ENCODE results near the gene APPL2. TPM values are rescaled to one million over a fixed set of nuclear protein-coding genes. Genes with fewer than 3 reads are reported as not detected.

The APPL2 gene, protein sequence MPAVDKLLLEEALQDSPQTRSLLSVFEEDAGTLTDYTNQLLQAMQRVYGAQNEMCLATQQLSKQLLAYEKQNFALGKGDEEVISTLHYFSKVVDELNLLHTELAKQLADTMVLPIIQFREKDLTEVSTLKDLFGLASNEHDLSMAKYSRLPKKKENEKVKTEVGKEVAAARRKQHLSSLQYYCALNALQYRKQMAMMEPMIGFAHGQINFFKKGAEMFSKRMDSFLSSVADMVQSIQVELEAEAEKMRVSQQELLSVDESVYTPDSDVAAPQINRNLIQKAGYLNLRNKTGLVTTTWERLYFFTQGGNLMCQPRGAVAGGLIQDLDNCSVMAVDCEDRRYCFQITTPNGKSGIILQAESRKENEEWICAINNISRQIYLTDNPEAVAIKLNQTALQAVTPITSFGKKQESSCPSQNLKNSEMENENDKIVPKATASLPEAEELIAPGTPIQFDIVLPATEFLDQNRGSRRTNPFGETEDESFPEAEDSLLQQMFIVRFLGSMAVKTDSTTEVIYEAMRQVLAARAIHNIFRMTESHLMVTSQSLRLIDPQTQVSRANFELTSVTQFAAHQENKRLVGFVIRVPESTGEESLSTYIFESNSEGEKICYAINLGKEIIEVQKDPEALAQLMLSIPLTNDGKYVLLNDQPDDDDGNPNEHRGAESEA
- total RNA-seq, result 46.2 to 51.7 TPM (median 47.5 TPM) in 3 replicates
- long read RNA-seq, transcript APPL2-201 (21 exons, 3,239 nt), result major isoform, 105 of 153 reads
- long read RNA-seq, partial matches to known transcripts, result 3 of 153 reads
- long read RNA-seq, other reads (novel, unspliced or antisense), result 41 of 153 reads

DNA sequence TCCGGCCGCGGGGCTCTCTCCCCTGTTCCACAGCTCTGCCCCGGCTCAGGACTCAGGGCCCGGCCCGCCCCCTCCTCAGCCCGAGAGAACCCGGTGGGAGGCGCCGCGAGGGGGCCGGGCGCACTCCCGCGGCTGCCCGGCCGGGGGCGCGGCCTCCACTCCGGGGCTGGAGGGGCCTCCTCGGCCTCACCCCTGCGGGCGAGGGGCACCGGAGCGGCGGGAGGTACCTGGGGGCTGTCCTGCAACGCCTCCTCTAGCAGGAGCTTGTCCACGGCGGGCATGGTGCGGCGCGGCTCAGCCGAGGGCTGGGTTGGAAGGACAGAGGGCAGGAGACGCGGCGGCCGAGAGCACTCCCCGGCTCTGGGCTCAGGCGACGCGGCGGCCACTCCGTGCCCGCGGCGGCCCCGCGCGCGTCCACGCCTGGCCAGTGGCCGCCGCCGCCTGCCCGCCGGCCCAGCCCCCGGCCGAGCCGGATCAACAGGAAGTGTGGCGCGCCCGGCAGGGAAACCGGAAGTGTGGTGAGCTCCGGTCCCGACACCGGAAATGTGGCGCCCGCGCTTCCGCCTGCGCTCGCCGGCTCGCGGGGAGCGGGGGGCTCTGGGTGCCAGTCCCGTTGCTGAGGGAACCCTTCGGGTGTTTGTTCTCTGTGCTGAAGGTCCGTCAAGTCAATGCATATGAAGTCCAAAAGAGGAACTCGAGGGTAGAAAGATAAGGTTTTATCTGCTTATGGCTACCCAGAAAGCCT lies at the start of gene APPL2:
Gene APPL2, minus strand, starts transcription at position 443 of the 745 bp plus-strand sequence. Its CDS starts 162 bp downstream, at position 281.
- H3K4me3 Mint-ChIP-seq (ENCODE audit: unreplicated experiment), result peak within 1 kb of the TSS; percentile 82
- H3K4me1 Mint-ChIP-seq (ENCODE audit: low read depth), result peaks cover 51% of the 10 kb centered on the region
- DNase-seq (ENCODE audit: low spot score), result peak; percentile 95

DNA sequence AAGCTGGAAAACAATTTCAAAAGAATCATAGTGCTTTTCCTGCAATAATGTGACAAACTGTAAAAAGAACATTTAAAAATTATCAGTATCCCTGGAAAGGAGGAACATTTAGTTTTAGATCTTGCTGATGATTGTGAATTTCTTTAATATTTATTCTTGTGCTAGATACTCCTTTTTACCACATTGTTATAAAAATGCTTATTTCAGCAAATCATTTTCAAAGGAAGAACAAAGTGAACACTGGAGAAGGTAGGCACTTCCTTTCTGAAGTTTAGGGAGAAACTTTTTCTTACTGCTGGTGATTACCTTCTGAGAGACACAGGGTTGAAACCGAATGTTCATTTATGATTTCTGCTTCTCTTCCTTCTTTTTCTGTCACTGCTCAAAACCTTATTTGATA lies 49.4 kb upstream of the APPL2 start:
- Mint-ChIP-seq H3K4me3 (ENCODE audit: unreplicated experiment) (no peak overlapping the region), H3K36me3 (ENCODE audit: low read depth) (no peaks in the 10 kb centered on the region), H3K9me3 (ENCODE audit: low read depth) (no peaks in the 10 kb centered on the region), H3K27ac (ENCODE audit: unreplicated experiment) (no peak overlapping the region), H3K4me1 (ENCODE audit: low read depth) (no peaks in the 10 kb centered on the region), H3K27me3 (ENCODE audit: low read depth) (no peaks in the 10 kb centered on the region)
- TF ChIP-seq, protein P1, sequence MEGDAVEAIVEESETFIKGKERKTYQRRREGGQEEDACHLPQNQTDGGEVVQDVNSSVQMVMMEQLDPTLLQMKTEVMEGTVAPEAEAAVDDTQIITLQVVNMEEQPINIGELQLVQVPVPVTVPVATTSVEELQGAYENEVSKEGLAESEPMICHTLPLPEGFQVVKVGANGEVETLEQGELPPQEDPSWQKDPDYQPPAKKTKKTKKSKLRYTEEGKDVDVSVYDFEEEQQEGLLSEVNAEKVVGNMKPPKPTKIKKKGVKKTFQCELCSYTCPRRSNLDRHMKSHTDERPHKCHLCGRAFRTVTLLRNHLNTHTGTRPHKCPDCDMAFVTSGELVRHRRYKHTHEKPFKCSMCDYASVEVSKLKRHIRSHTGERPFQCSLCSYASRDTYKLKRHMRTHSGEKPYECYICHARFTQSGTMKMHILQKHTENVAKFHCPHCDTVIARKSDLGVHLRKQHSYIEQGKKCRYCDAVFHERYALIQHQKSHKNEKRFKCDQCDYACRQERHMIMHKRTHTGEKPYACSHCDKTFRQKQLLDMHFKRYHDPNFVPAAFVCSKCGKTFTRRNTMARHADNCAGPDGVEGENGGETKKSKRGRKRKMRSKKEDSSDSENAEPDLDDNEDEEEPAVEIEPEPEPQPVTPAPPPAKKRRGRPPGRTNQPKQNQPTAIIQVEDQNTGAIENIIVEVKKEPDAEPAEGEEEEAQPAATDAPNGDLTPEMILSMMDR (IDR thresholded peaks at IDR 0.05), result no peak
- no peak for DNase-seq (ENCODE audit: low spot score)

More for the DNA sequence above, at the start of gene APPL2:
- no peaks in the 10 kb centered on the region for H3K9me3 Mint-ChIP-seq (ENCODE audit: low read depth)
- TF ChIP-seq, protein P1 (IDR thresholded peaks at IDR 0.05), result peak; percentile 76
- no peaks in the 10 kb centered on the region for H3K36me3 Mint-ChIP-seq (ENCODE audit: low read depth)
- peak within 1 kb of the TSS; percentile 77 for H3K27ac Mint-ChIP-seq (ENCODE audit: unreplicated experiment)
- no peaks in the 10 kb centered on the region for H3K27me3 Mint-ChIP-seq (ENCODE audit: low read depth)

DNA sequence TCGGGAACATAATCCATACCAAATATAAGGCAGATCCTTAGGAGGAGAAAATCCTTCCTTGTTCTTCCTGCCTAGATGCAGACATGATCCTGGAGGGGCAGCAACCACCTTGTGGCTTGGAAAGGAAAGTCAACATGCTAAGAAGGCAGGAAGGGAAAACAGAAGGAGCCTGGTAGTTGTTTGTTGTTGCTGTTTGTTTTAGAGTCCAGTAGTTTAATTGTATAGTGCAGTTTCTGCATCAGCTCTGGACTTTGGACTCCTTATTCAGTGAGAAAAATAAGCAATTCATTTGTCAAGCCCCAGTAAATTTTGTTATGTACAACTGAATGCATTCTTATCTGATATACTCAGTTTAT lies 45.7 kb upstream of the APPL2 start:
- no peak overlapping the region for H3K4me3 Mint-ChIP-seq (ENCODE audit: unreplicated experiment)
- H3K36me3 Mint-ChIP-seq (ENCODE audit: low read depth), result no peaks in the 10 kb centered on the region
- H3K27me3 Mint-ChIP-seq (ENCODE audit: low read depth), result no peaks in the 10 kb centered on the region
- H3K4me1 Mint-ChIP-seq (ENCODE audit: low read depth), result no peaks in the 10 kb centered on the region
- H3K27ac Mint-ChIP-seq (ENCODE audit: unreplicated experiment), result no peak overlapping the region
- TF ChIP-seq, protein P1 (IDR thresholded peaks at IDR 0.05), result no peak
- no peak for DNase-seq (ENCODE audit: low spot score)
- H3K9me3 Mint-ChIP-seq (ENCODE audit: low read depth), result no peaks in the 10 kb centered on the region

DNA sequence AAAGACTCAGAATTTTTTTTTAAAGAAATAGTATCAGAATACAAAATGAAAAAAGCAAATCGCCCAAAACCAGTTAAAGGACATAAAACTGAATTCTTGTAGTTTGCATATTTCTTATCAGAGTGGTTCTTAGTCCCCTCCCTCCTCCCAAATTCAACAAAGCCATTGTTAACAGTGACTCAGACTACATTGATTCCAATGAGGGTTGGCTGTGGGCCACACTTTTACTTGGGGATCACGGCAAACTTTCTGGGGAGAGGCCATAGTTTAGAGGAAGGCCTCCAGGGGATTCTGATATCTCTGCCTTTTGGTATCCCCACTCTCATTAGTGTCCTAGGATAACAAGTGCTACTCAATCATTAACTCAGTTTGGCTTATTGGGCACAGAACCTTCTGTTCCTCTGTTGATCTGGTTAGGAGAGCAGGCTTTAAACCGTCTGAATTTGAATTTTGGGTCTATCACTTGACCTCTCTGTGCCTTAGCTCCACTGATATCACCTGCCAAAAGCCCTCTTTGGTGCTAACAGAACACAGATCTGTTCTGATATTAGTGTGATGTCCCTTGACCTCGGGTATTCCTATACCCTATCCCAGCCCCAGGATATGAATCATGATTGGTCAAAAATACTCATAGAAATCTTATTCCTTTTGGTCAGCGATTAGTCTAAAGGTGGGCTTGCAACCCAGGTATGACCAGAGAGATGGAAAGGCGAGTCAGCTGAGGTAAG lies 45.2 kb upstream of the APPL2 start:
- Mint-ChIP-seq H3K4me3 (ENCODE audit: unreplicated experiment) (no peak overlapping the region), H3K27ac (ENCODE audit: unreplicated experiment) (no peak overlapping the region), H3K4me1 (ENCODE audit: low read depth) (no peaks in the 10 kb centered on the region), H3K36me3 (ENCODE audit: low read depth) (no peaks in the 10 kb centered on the region), H3K27me3 (ENCODE audit: low read depth) (no peaks in the 10 kb centered on the region), H3K9me3 (ENCODE audit: low read depth) (no peaks in the 10 kb centered on the region)
- DNase-seq (ENCODE audit: low spot score), result no peak
- TF ChIP-seq, protein P1 (IDR thresholded peaks at IDR 0.05), result no peak

Measured in chondrocyte (in vitro differentiated cells).